Ascending aorta (tissue), 2 donors: ENCODE data around the gene MYOCD. TPM values are rescaled to one million over a fixed set of nuclear protein-coding genes. Genes with fewer than 3 reads are reported as not detected.

Experiments
- DNase-seq, 2 donors: peaks; one replicate each; pipeline ENCODE4 v3.0.0-alpha.2; 2019; ENCODE audit warnings: low spot score in 2 of 2
- H3K27ac ChIP-seq, 2 donors: fragments of 200-600 bp; sonication (generic); one replicate each; pipeline ENCODE4 v1.5.1; 2016 to 2017; ENCODE audit warnings: mild to moderate bottlenecking in 1 of 2
- H3K27me3 ChIP-seq: fragments of 200-600 bp; sonication (generic); one replicate; pipeline ENCODE4 v1.5.1; 2017
- H3K36me3 ChIP-seq, 2 donors: fragments of 200-600 bp; sonication (generic); one replicate each; pipeline ENCODE4 v1.5.1; 2016
- H3K4me1 ChIP-seq, 2 donors: fragments of 200-600 bp; sonication (generic); one replicate each; pipeline ENCODE4 v1.5.1; 2016 to 2017; ENCODE audit warnings: mild to moderate bottlenecking in 1 of 2
- H3K4me3 ChIP-seq, 2 donors: fragments of 200-600 bp; sonication (generic); one replicate each; pipeline ENCODE4 v1.5.1; 2016 to 2017; ENCODE audit warnings: mild to moderate bottlenecking in 1 of 2
- H3K9me3 ChIP-seq, 2 donors: fragments of 200-600 bp; sonication (generic); one replicate each; pipeline ENCODE4 v1.5.1; 2016
- CTCF ChIP-seq, 3 experiments: fragments of 200-600 bp in 2 of 3; fragments of 450-650 bp in 1 of 3; sonication (generic) in 2 of 3; IDR thresholded peaks; one replicate each; pipeline ENCODE4 v1.5.1; 2016 to 2019; ENCODE audit warnings: antibody characterized with exemption in 3 of 3, mild to moderate bottlenecking in 1 of 3, moderate library complexity in 1 of 3
- intact Hi-C: fragments of 100-400 bp; cut with DNase I; formaldehyde crosslinking; loops from one replicate; pipeline ENCODE4 v1.15.1; 2023
- total RNA-seq: library from RNA; depleted of rRNA; stranded (reverse); fragments of >200 nt; gene quantifications from one replicate; pipeline ENCODE4 v1.1.0, GENCODE V29; 2016

Gene MYOCD
- total RNA-seq, 1 donor from 2014 or later: 153 TPM

GRCh38 chr17:12620200-12620720 lies 45.4 kb upstream of the MYOCD start:
- Histone ChIP-seq H3K4me1 (no peaks in the 10 kb centered on the region), H3K4me3 (no peak overlapping the region), H3K27me3 (no peaks in the 10 kb centered on the region), H3K9me3 (no peaks in the 10 kb centered on the region), H3K27ac (no peak overlapping the region), H3K36me3 (no peaks in the 10 kb centered on the region)
- no peak for TF ChIP-seq CTCF (IDR thresholded peaks at IDR 0.05)
- intact Hi-C loops: no loop called here
- DNase-seq: no peak

- intact Hi-C loops: no loop called here
- Histone ChIP-seq H3K36me3 (no peaks in the 10 kb centered on the region), H3K9me3 (no peaks in the 10 kb centered on the region), H3K27me3 (no peaks in the 10 kb centered on the region), H3K27ac (no peak overlapping the region), H3K4me1 (peaks cover 5 to 8% of the 10 kb centered on the region in 2 donors), H3K4me3 (no peak overlapping the region)
- no peak for TF ChIP-seq CTCF (IDR thresholded peaks at IDR 0.05)
- no peak for DNase-seq
These were observed 43.0 kb upstream of the MYOCD start for GRCh38 chr17:12622726-12623125.

- no peak overlapping the region for H3K4me3 ChIP-seq
These were observed 42.4 kb upstream of the MYOCD start for GRCh38 chr17:12623220-12623848.

GRCh38 chr17:12624211-12624610 lies 41.5 kb upstream of the MYOCD start:
- no peaks in the 10 kb centered on the region for H3K36me3 ChIP-seq
- no peak for TF ChIP-seq CTCF (IDR thresholded peaks at IDR 0.05)
- H3K27ac ChIP-seq: peak overlapping the region in 1 of 2 donors; percentile 12
- H3K4me1 ChIP-seq: peaks cover 11 to 20% of the 10 kb centered on the region in 2 donors
- H3K4me3 ChIP-seq: no peak overlapping the region
- H3K27me3 ChIP-seq: no peaks in the 10 kb centered on the region
- H3K9me3 ChIP-seq: no peaks in the 10 kb centered on the region
- no peak for DNase-seq
- intact Hi-C loops: no loop called here

More at GRCh38 chr17:12623220-12623848, 42.4 kb upstream of the MYOCD start:
- H3K27me3 ChIP-seq: no peaks in the 10 kb centered on the region
- H3K4me1 ChIP-seq: peaks cover 11 to 13% of the 10 kb centered on the region in 2 donors
- H3K9me3 ChIP-seq: no peaks in the 10 kb centered on the region
- TF ChIP-seq CTCF (IDR thresholded peaks at IDR 0.05): no peak
- intact Hi-C loops: no loop called here
- no peak overlapping the region for H3K27ac ChIP-seq
- H3K36me3 ChIP-seq: no peaks in the 10 kb centered on the region
- DNase-seq: no peak

GRCh38 chr17:12625092-12625491 lies 40.6 kb upstream of the MYOCD start:
- H3K36me3 ChIP-seq: no peaks in the 10 kb centered on the region
- peaks cover 11 to 28% of the 10 kb centered on the region in 2 donors for H3K4me1 ChIP-seq
- intact Hi-C loops: loop anchor here (5.0 kb wide), 5 partner anchors 42 to 258 kb away; partner anchors contain the start of gene MYOCD
- H3K27me3 ChIP-seq: no peaks in the 10 kb centered on the region
- no peak overlapping the region for H3K4me3 ChIP-seq
- no peaks in the 10 kb centered on the region for H3K9me3 ChIP-seq
- H3K27ac ChIP-seq: peak overlapping the region; percentile 95 to 96
- no peak for DNase-seq
- no peak for TF ChIP-seq CTCF (IDR thresholded peaks at IDR 0.05)
